Gastrocnemius medialis (tissue), 4 donors: Measurements from ENCODE around the gene STKLD1.

Source experiments
- POLR2A ChIP-seq, 2 donors: fragments of 450-650 bp; IDR thresholded peaks; one replicate each; pipeline ENCODE4 v1.6.1; 2017; ENCODE audit warnings: antibody characterized with exemption in 2 of 2, mild to moderate bottlenecking in 2 of 2, moderate library complexity in 2 of 2
- TF ChIP-seq, protein P1 (sequence below), 5 experiments: fragments of 450-650 bp in 3 of 5; fragments of 200-600 bp in 2 of 5; sonication (generic) in 2 of 5; IDR thresholded peaks in 4 of 5; conservative IDR thresholded peaks in 1 of 5; 1 replicate in 4 of 5; 2 replicates in 1 of 5; pipeline ENCODE4 v1.5.1; 2016 to 2019; ENCODE audit warnings: antibody characterized with exemption in 5 of 5, mild to moderate bottlenecking in 3 of 5, moderate library complexity in 3 of 5

DNA sequence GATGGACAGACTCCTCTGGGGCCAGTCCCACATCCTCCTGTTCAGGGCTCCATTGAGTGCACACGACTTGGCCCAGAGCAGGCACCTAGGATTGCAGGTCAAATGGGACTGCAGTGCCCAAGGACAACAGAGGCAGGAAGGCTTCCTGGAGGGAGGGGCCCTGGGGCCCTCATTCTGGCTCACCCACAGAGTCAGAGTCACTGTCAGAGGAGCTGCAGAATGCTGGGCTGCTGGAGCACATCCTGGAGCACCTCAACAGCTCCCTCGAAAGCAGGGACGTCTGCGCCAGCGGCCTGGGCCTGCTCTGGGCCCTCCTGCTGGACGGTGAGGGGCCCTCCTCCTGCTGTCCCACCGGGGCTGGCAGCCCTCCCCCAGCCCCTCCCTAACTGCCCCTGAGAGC lies 26.5 kb downstream of the STKLD1 start:
- TF ChIP-seq, protein P1, sequence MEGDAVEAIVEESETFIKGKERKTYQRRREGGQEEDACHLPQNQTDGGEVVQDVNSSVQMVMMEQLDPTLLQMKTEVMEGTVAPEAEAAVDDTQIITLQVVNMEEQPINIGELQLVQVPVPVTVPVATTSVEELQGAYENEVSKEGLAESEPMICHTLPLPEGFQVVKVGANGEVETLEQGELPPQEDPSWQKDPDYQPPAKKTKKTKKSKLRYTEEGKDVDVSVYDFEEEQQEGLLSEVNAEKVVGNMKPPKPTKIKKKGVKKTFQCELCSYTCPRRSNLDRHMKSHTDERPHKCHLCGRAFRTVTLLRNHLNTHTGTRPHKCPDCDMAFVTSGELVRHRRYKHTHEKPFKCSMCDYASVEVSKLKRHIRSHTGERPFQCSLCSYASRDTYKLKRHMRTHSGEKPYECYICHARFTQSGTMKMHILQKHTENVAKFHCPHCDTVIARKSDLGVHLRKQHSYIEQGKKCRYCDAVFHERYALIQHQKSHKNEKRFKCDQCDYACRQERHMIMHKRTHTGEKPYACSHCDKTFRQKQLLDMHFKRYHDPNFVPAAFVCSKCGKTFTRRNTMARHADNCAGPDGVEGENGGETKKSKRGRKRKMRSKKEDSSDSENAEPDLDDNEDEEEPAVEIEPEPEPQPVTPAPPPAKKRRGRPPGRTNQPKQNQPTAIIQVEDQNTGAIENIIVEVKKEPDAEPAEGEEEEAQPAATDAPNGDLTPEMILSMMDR (IDR thresholded peaks at IDR 0.05 in 4 of 5, conservative IDR thresholded peaks at IDR 0.05 in 1 of 5) = no peak
- TF ChIP-seq POLR2A (IDR thresholded peaks at IDR 0.05) = no peak
